Measurements from ENCODE around the gene RIT2.

Gene RIT2

GRCh38 chr18:42861271-42861670, 254.2 kb downstream of the RIT2 start:
- in situ Hi-C loops (cut with MboI; ENCODE audit: low sequenced_read_pairs), result no loop called here
- Histone ChIP-seq H3K27me3 (ENCODE audit: low read depth) (no peaks in the 10 kb centered on the region), H3K9me3 (no peaks in the 10 kb centered on the region), H3K36me3 (replicated peaks) (no peaks in the 10 kb centered on the region), H3K4me1 (no peaks in the 10 kb centered on the region; the same call in 1 of the 2 replicates), H3K4me3 (no peak overlapping the region)
- DNase-seq (ENCODE audit: low spot score in 2 of 2), result no peak

GRCh38 chr18:42860548-42860947, 254.9 kb downstream of the RIT2 start:
- no peaks in the 10 kb centered on the region; the same call in 1 of the 2 replicates for H3K4me1 ChIP-seq
- no peaks in the 10 kb centered on the region for H3K36me3 ChIP-seq (replicated peaks)
- no peaks in the 10 kb centered on the region for H3K9me3 ChIP-seq
- in situ Hi-C loops (cut with MboI; ENCODE audit: low sequenced_read_pairs), result no loop called here
- H3K27me3 ChIP-seq (ENCODE audit: low read depth), result no peaks in the 10 kb centered on the region
- H3K4me3 ChIP-seq, result no peak overlapping the region
- DNase-seq (ENCODE audit: low spot score in 2 of 2), result no peak

- no peaks in the 10 kb centered on the region; the same call in 1 of the 2 replicates for H3K4me1 ChIP-seq
- DNase-seq (ENCODE audit: low spot score in 2 of 2), result no peak
- H3K27me3 ChIP-seq (ENCODE audit: low read depth), result no peaks in the 10 kb centered on the region
- in situ Hi-C loops (cut with MboI; ENCODE audit: low sequenced_read_pairs), result no loop called here
- H3K9me3 ChIP-seq, result no peaks in the 10 kb centered on the region; the same call in 1 of the 2 replicates
- no peaks in the 10 kb centered on the region for H3K36me3 ChIP-seq (replicated peaks)
- H3K4me3 ChIP-seq, result no peak overlapping the region
These were observed 255.5 kb downstream of the RIT2 start for GRCh38 chr18:42860011-42860410.

GRCh38 chr18:42854558-42854957, 260.9 kb downstream of the RIT2 start:
- Histone ChIP-seq H3K27me3 (ENCODE audit: low read depth) (no peaks in the 10 kb centered on the region), H3K4me1 (peaks cover 3% of the 10 kb centered on the region), H3K36me3 (replicated peaks) (no peaks in the 10 kb centered on the region), H3K9me3 (no peaks in the 10 kb centered on the region; the same call in 1 of the 2 replicates), H3K4me3 (no peak overlapping the region)
- DNase-seq (ENCODE audit: low spot score in 2 of 2), result no peak
- in situ Hi-C loops (cut with MboI; ENCODE audit: low sequenced_read_pairs), result no loop called here

GRCh38 chr18:42850174-42851083, 265.1 kb downstream of the RIT2 start:
- H3K4me3 ChIP-seq, result no peak overlapping the region
- in situ Hi-C loops (cut with MboI; ENCODE audit: low sequenced_read_pairs), result no loop called here
- H3K9me3 ChIP-seq, result no peaks in the 10 kb centered on the region; the same call in 1 of the 2 replicates
- no peaks in the 10 kb centered on the region for H3K27me3 ChIP-seq (ENCODE audit: low read depth)
- DNase-seq (ENCODE audit: low spot score in 2 of 2), result no peak
- peaks cover 3% of the 10 kb centered on the region; the same call in 1 of the 2 replicates for H3K4me1 ChIP-seq
- no peaks in the 10 kb centered on the region for H3K36me3 ChIP-seq (replicated peaks)

- no peaks in the 10 kb centered on the region for H3K9me3 ChIP-seq
- no peaks in the 10 kb centered on the region for H3K36me3 ChIP-seq (replicated peaks)
- no peak overlapping the region for H3K4me3 ChIP-seq
- in situ Hi-C loops (cut with MboI; ENCODE audit: low sequenced_read_pairs), result no loop called here
- no peaks in the 10 kb centered on the region for H3K4me1 ChIP-seq
- no peaks in the 10 kb centered on the region for H3K27me3 ChIP-seq (ENCODE audit: low read depth)
- no peak for DNase-seq (ENCODE audit: low spot score in 2 of 2)
These were observed 276.1 kb downstream of the RIT2 start for GRCh38 chr18:42839408-42839807.

GRCh38 chr18:42838546-42839145, 276.8 kb downstream of the RIT2 start:
- Histone ChIP-seq H3K4me3 (no peak overlapping the region), H3K4me1 (no peaks in the 10 kb centered on the region), H3K36me3 (replicated peaks) (no peaks in the 10 kb centered on the region), H3K27me3 (ENCODE audit: low read depth) (no peaks in the 10 kb centered on the region), H3K9me3 (no peaks in the 10 kb centered on the region)
- DNase-seq (ENCODE audit: low spot score in 2 of 2), result no peak
- in situ Hi-C loops (cut with MboI; ENCODE audit: low sequenced_read_pairs), result no loop called here

- peak in 1 of 2 experiments; percentile 44 for DNase-seq (ENCODE audit: low spot score in 2 of 2)
- H3K36me3 ChIP-seq (replicated peaks), result no peaks in the 10 kb centered on the region
- no peak overlapping the region for H3K4me3 ChIP-seq
- no peaks in the 10 kb centered on the region for H3K4me1 ChIP-seq
- in situ Hi-C loops (cut with MboI; ENCODE audit: low sequenced_read_pairs), result no loop called here
- H3K9me3 ChIP-seq, result no peaks in the 10 kb centered on the region
- H3K27me3 ChIP-seq (ENCODE audit: low read depth), result no peaks in the 10 kb centered on the region
These were observed 284.5 kb downstream of the RIT2 start for GRCh38 chr18:42830936-42831335.

- no peaks in the 10 kb centered on the region for H3K36me3 ChIP-seq (replicated peaks)
- in situ Hi-C loops (cut with MboI; ENCODE audit: low sequenced_read_pairs), result no loop called here
- H3K27me3 ChIP-seq (ENCODE audit: low read depth), result no peaks in the 10 kb centered on the region
- DNase-seq (ENCODE audit: low spot score in 2 of 2), result no peak
- no peak overlapping the region for H3K4me3 ChIP-seq
- H3K4me1 ChIP-seq, result no peaks in the 10 kb centered on the region
- H3K9me3 ChIP-seq, result no peaks in the 10 kb centered on the region
These were observed 286.6 kb downstream of the RIT2 start for GRCh38 chr18:42828881-42829280.

- Histone ChIP-seq H3K36me3 (replicated peaks) (no peaks in the 10 kb centered on the region), H3K27me3 (ENCODE audit: low read depth) (no peaks in the 10 kb centered on the region), H3K9me3 (no peaks in the 10 kb centered on the region), H3K4me1 (peaks cover 10% of the 10 kb centered on the region), H3K4me3 (no peak overlapping the region)
- in situ Hi-C loops (cut with MboI; ENCODE audit: low sequenced_read_pairs), result no loop called here
- no peak for DNase-seq (ENCODE audit: low spot score in 2 of 2)
These were observed 291.3 kb downstream of the RIT2 start for GRCh38 chr18:42824178-42824577.

- Histone ChIP-seq H3K4me1 (peaks cover 11% of the 10 kb centered on the region), H3K36me3 (replicated peaks) (no peaks in the 10 kb centered on the region), H3K4me3 (no peak overlapping the region), H3K9me3 (no peaks in the 10 kb centered on the region), H3K27me3 (ENCODE audit: low read depth) (no peaks in the 10 kb centered on the region)
- no peak for DNase-seq (ENCODE audit: low spot score in 2 of 2)
- in situ Hi-C loops (cut with MboI; ENCODE audit: low sequenced_read_pairs), result no loop called here
These were observed 292.8 kb downstream of the RIT2 start for GRCh38 chr18:42822711-42823110.

- in situ Hi-C loops (cut with MboI; ENCODE audit: low sequenced_read_pairs), result no loop called here
- peak; percentile 25 to 76 for DNase-seq (ENCODE audit: low spot score in 2 of 2)
- H3K27me3 ChIP-seq (ENCODE audit: low read depth), result no peaks in the 10 kb centered on the region
- no peaks in the 10 kb centered on the region for H3K9me3 ChIP-seq
- H3K36me3 ChIP-seq (replicated peaks), result no peaks in the 10 kb centered on the region
- no peak overlapping the region for H3K4me3 ChIP-seq
- peaks cover 22% of the 10 kb centered on the region for H3K4me1 ChIP-seq
These were observed 294.0 kb downstream of the RIT2 start for GRCh38 chr18:42821492-42821891.

GRCh38 chr18:42814618-42815017, 300.9 kb downstream of the RIT2 start:
- no peaks in the 10 kb centered on the region for H3K27me3 ChIP-seq (ENCODE audit: low read depth)
- H3K9me3 ChIP-seq, result no peaks in the 10 kb centered on the region
- no peak overlapping the region for H3K4me3 ChIP-seq
- no peak for DNase-seq (ENCODE audit: low spot score in 2 of 2)
- no peaks in the 10 kb centered on the region for H3K36me3 ChIP-seq (replicated peaks)
- peaks cover 25% of the 10 kb centered on the region for H3K4me1 ChIP-seq
- in situ Hi-C loops (cut with MboI; ENCODE audit: low sequenced_read_pairs), result no loop called here

- in situ Hi-C loops (cut with MboI; ENCODE audit: low sequenced_read_pairs), result no loop called here
- DNase-seq (ENCODE audit: low spot score in 2 of 2), result no peak
- Histone ChIP-seq H3K4me3 (no peak overlapping the region), H3K27me3 (ENCODE audit: low read depth) (no peaks in the 10 kb centered on the region), H3K36me3 (replicated peaks) (no peaks in the 10 kb centered on the region), H3K4me1 (peaks cover 25% of the 10 kb centered on the region), H3K9me3 (no peaks in the 10 kb centered on the region)
These were observed 301.3 kb downstream of the RIT2 start for GRCh38 chr18:42814184-42814583.
